Renal cortical epithelial cell (primary cell): ENCODE data around the gene TDRD10. TPM values are rescaled to one million over a fixed set of nuclear protein-coding genes. Genes with fewer than 3 reads are reported as not detected.
"Not testable (repeated sequence)": the region's sequence is repeated elsewhere in the genome, so short reads cannot be mapped to it uniquely, and the experiment has no call there.

Source experiments
- DNase-seq: peaks from one replicate; pipeline ENCODE4 v3.0.0-alpha.2; 2011; ENCODE audit warnings: low read depth
- total RNA-seq: library from RNA; depleted of rRNA; stranded (reverse); fragments of >200 nt; gene quantifications from 2 replicates; pipeline ENCODE4 v1.2.3, GENCODE V29; 2014

The TDRD10 gene
- total RNA-seq, 1 donor from 2014 or later: 0.10 TPM

DNA sequence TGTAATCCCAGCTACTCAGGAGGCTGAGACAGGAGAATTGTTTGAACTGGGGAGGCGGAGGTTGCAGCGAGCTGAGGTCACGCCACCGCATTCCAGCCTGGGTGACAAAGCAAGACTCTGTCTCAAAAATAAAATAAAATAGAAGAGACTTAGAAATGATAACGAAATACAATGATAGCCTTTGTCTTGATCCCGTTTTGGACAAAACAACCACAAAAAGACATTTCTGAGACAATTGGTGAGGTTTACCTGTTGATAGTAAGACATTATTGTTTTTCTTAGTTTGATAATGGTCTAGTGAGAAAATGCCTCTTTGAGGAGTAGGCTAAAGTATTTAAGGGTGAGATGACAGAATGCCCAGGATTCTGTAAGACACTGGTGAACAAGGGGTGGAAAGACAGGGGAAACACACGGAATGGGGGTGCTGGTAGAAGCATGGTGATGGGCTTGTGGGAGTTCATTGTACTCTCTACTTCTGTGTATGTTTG, 12.1 kb downstream of the TDRD10 start:
- DNase-seq: no peak

- DNase-seq: no peak
Observed at GRCh38 chr1:154517661-154518060, 15.6 kb downstream of the TDRD10 start.

GRCh38 chr1:154519591-154519991, 17.6 kb downstream of the TDRD10 start:
- DNase-seq: no peak

- no peak for DNase-seq
Observed at GRCh38 chr1:154520333-154520732, 18.3 kb downstream of the TDRD10 start.

DNA sequence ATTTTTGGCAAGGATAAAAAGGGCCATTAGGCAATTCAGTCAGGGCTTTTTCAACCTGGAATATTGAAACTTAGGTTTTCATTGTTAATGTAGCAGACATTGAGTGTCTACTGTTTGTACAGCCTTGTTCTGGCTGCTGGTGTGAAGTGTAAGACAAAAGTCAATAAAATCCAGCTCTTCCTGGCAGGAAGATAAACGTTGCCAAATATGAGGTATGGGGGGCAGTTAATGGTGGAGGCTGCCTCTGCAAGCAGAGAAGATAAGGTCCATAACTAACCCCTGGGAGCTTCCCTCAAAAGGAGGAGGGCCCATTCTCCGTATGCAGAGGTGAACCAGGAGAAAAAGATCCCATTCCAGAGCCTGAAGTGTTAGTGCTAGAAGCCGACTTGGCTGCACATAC, 19.7 kb downstream of the TDRD10 start:
- no peak for DNase-seq

DNA sequence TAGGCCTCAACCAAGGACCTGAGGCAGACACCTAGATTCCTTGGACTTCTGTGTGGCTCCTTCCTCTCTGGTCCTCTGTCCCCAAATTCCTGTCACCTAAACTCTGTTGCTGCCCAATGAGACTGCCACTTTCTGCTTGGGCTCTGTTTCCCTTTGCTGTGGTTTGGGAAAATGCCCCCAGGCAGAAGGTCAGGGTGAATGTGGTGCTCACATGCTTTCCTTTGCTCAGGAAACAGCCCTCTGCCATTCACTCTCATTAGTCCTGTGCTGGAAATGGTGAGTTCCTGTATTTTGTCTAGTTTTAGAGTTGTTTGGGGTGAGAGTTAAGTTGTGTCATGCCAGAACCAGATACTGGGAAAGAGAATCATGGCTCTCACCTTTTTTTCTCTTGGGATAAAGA, 22.9 kb downstream of the TDRD10 start:
- no peak for DNase-seq

- DNase-seq: no peak
Observed at GRCh38 chr1:154527192-154527591, 25.2 kb downstream of the TDRD10 start.

- DNase-seq: no peak
Observed at GRCh38 chr1:154529308-154529707, 27.3 kb downstream of the TDRD10 start.

DNA sequence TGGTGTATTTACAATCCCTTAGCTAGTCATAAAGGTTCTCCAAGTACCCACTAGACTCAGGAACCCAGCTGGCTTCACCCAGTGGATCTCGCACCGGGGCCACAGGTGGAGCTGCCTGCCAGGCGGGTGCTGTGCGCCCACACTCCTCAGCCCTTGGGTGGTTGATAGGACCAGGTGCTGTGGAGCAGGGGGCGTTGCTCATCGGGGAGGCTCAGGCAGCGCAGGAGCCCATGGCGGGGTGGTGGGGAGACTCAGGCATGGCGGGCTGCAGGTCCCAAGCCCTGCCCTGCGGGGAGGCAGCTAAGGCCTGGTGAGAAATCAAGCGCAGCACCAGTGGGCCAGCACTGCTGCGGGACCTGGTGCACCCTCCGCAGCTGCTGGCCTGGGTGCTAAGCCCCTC, 29.9 kb downstream of the TDRD10 start:
- DNase-seq: not testable (repeated sequence)

DNA sequence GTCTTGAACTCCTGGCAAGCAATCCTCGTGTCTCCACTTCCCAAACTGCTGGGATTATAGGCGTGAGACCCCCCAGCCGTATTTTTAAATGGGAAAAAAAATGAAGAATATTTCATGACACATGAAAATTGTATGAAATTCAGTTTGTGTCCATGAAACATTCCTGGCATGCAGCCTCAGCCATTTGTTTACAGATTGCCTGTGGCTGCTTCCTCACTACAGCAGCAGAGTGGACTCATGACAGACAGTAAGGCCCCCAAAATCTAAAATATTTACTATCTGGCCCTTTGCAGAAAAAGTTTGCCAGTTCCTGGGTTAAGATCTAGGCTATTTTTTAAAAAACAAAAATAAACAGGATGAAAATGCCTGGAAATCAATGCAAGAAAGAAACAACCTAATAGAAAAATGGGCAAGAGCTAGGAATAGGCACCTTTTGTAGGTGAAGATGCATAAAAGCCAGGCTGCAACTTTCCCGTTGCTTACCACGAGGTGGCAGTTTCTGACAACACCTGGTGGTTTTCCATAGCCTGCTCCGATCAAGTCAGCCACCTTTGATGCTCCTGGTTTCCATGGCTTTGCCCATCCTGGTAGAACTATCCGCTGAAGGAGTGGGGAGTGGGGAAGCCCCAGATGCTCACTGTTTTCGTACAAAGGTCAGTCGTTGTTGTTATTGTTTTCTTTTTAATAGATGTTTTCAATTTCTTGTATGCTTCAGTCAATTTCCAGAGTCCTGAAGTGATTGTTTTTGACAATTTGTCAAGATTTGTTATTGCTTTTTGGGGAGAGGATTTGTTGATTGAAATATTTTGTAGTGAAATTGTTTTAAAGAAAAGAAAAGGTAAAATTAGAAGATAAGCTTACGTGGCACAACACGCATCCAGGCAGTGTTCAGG, 32.2 kb downstream of the TDRD10 start:
- peak; percentile 54 for DNase-seq

DNA sequence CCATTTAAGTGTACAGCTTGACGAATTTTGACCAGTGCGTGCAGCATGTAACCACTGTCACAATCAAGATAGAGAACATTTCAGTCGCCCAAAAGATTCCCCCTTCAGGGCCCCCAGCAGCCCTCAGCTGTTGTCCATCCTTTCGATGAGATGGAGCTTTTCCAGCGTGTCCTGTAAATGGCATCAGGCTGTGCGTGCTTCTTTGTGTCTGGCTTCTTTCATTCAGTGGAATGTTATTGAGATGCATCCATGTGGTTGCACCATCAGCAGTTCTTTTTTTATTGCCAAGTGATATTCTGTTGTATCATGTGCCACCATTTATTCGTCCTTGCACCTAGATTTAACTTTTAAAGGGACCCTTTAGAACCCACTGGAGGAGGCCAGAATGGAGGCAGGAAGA, 34.6 kb downstream of the TDRD10 start:
- no peak for DNase-seq

DNA sequence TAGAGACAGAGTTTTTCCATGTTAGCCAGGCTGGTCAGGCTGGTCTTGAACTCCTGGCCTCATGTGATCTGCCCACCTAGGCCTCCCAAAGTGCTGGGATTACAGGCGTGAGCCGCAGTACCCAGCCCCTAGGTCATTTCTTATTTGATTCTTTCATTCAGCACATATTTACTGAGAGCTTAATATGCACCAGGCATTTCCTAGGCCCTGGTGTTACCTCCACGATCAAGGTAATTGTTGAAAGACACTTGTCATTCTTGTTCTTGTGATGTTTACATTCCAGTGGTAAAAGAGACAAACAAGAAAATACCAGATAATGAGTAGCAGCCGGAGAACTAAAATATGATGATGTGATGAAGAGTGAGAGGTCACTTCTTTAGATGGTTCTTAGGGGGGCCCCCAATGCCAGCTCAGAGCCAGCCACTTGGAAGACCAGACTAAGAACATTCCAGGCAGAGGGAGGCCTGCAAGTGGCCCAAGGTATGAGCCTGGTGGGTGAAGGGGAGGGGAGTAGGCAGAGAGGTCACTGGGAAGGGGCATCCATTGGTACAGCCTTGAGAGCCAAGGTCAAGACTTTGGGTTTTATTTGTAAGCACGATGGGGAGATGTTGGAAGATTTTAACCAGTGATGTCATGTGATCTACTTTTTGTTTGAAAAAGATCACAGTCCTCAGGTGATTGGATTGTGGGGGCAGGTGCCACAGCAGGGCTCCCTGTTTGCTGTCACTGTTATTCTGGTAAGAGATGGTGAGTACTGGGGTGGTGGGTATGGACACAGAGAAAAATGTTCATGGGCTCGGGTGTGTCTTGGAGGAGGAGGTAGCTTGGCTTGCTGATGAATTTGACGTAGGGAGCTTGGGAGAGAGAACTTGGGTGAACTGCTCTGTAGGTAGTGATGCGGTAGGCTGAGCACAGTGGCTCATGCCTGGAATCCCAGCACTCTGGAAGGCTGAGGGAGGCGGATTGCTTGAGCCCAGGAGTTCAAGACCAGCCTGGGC, 37.8 kb downstream of the TDRD10 start:
- no peak for DNase-seq

GRCh38 chr1:154541231-154541630, 39.2 kb downstream of the TDRD10 start:
- no peak for DNase-seq

- peak; percentile 46 for DNase-seq
Observed at GRCh38 chr1:154546264-154547063, 44.4 kb downstream of the TDRD10 start.

GRCh38 chr1:154547105-154547732, 45.2 kb downstream of the TDRD10 start:
- no peak for DNase-seq

DNA sequence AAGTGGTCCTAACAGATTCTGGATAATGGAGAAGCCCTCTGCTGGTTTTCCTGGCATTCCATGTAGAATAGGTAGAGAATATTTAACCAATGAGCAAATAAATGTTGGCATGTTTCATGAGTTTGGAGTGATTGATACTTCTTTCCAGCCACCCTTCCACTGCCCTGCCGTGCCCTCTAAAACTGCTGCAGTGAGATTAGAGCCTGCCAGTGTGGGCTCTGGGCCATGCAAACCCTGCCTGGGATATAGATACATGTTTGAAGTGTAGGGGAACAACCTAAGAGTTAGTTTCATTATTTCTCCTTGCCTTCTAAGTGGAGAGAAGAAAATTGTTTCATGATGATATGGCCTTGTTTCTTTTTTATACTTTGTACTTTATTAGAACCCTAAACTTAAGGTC, 46.0 kb downstream of the TDRD10 start:
- DNase-seq: no peak

DNA sequence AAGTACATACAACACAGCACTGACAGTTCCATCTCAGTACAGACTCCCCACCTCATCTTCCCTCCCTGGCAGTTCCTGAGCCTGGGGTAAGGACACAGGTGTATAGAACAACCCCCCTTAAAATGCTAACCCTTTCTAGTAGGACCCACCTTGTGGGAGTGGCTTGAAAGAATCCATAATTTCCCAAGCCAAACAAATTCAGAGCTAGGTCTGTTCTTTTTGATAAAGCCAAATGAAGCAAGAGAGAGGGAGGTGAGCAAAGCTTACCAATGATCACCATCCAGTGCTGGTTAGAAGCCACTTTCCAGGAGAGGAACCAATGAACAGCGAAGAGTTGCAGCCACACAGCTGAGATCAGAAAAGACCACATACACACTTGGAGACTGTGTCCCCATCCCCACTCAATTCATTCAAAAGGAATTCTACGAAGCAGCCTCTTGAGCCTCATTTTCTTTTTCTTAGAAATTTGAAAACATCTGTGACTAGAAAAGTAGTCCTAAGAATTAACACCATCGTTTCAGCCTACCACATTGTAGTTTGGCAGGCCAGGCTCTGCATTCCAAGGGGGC, 47.3 kb downstream of the TDRD10 start:
- DNase-seq: no peak

DNA sequence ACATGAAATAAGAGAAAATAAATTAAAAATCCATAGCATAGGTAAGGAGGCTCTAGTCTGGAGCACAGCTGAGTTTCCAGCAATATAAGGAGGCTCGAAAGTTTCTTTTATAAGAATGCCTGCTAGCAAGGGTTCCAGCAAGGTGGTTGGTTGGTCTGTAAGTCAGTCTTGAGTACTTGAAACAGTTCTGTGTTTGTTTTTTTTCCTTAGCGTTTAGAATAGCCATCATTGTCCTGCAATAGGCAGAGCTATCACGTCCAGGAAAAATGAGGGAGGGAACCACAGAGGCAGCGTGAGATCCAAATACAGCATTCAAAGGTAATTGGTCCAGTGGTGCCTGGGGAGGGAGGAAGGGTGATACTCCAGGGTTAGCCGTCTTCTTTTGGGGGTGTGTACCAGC, 48.1 kb downstream of the TDRD10 start:
- DNase-seq: no peak

DNA sequence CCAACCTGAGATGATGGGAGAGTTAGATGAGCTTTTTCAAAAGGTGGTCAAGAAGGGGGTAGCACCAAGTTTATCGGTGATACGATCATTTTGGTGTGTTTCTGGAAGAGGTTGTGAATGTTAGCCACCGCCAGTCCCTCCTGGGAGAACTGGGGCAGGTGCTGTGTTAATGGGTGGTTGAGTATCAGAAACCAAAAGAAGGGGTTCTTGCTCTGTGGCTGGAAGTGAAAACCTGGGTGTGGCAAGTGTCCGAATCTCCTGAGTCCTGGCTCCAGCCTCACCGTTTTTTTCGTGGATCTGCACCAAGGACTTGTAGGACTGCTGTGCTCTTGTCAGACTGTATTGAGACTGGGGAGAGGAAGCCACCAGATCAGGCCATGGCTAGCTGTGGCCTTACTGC, 48.6 kb downstream of the TDRD10 start:
- no peak for DNase-seq

- no peak for DNase-seq
Observed at GRCh38 chr1:154551474-154551873, 49.5 kb downstream of the TDRD10 start.

DNA sequence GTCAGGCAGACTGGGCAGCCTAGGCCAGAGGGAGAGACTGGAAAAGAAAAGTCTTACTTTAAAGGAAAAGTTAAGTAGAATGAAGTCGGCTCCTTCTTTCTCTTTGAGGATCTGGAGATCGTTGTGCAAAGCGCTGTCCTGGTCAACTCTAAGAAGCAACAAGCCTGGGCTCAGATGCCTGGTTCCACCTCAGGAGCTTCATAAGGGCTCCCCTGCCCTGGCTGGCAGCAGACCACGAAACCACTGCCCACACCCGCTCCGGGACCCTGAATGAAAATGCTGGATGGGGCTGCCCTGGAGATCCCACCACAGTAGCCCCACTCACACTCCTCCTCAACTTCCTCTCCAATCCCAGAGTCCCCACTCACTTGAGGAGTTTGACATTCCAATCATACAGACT, 50.0 kb downstream of the TDRD10 start:
- DNase-seq: no peak
